GM12892 (cell line): ENCODE data around the gene CTNNBIP1.

Source experiments
- DNase-seq: peaks from one replicate; pipeline ENCODE4 v3.0.0; 2011; ENCODE audit not compliant: insufficient read length
- FAIRE-seq: peaks from 2 replicates; lab custom pipeline; 2011; peaks lifted over from hg19 to GRCh38; lab: Jason Lieb, UNC
- POLR2A ChIP-seq: IDR thresholded peaks from 2 replicates; pipeline ENCODE4 v1.6.1; 2011; ENCODE audit warnings: low read depth, low read length, control low read depth
- POLR2AphosphoS5 ChIP-seq: IDR thresholded peaks from 2 replicates; pipeline ENCODE4 v1.6.1; 2011; ENCODE audit warnings: low read depth, low read length, control low read depth
- TAF1 ChIP-seq: IDR thresholded peaks from 2 replicates; pipeline ENCODE4 v1.6.1; 2011; ENCODE audit warnings: low read depth, mild to moderate bottlenecking, control low read depth, low read length, borderline replicate concordance

Gene CTNNBIP1

DNA sequence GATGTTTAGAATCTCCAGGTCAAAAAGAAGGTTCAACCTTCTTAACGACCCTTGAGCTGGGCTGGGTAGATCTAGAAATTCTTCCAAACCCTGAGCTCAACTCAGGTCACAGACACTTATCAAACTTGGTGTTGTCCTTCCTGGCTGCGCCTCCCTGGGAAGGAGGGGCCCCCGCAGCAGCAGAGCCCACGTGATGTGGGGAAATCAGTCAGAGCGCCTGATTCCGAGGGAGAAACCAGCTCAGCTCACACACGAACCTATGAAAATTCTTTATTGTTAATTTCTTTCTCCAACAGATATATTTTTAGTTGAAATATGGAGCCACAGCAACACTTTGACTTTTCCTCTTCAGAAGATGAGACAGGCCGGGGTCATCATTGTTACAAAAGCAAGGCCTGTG lies 62.0 kb downstream of the CTNNBIP1 start:
- FAIRE-seq (no peak), DNase-seq (no peak)
- TF ChIP-seq POLR2A (no peak), POLR2AphosphoS5 (no peak), TAF1 (no peak)

DNA sequence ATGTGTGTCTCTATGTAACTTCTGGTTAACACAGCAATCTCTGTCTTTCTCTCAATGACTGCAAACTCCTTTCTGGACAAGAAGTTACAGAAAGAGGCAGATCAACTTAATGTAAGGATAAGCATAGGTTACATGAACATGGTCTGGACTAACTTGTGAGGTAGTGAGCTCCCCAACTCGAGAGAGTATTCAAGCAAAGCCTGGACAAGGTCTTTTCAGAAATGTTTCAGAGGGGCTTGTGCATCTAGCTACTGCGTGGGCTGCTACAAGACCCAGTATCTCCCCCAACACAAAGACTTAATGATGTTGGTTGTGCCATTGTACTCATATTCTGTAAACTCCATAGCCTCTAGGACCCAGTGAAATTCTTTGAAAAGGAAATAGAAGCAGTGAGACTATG lies 62.8 kb downstream of the CTNNBIP1 start:
- TF ChIP-seq TAF1 (no peak), POLR2AphosphoS5 (no peak), POLR2A (no peak)
- DNase-seq (no peak), FAIRE-seq (no peak)

DNA sequence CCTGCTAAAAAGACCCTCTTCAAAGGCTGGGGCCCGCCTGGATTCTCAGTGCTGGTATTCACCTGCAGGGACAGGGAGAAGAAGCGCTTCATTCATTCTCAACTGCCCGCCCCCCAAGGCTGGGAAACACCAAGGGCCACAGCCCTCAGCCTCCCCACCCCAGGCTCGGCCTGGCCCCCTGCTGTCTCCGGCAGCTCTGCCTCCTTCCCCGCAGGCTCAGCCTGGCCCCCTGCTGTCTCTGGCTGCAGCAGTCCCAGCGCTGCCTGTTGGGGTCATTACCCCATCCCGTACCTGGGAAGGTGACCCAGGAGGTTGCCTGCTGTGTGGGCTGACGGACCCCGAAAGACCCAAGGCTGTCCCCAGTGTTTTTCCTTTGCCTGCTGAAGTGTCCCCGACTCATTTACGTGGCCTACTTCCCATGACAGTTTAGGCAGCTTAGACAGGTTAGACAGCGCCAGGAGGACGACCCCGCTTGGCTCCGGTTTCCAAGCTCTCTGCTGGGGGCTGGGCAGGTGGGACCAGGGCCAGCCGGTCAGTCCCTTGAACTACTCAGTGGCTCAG lies 63.4 kb downstream of the CTNNBIP1 start:
- DNase-seq (no peak), FAIRE-seq (no peak)
- TF ChIP-seq TAF1 (no peak), POLR2A (no peak), POLR2AphosphoS5 (no peak)

DNA sequence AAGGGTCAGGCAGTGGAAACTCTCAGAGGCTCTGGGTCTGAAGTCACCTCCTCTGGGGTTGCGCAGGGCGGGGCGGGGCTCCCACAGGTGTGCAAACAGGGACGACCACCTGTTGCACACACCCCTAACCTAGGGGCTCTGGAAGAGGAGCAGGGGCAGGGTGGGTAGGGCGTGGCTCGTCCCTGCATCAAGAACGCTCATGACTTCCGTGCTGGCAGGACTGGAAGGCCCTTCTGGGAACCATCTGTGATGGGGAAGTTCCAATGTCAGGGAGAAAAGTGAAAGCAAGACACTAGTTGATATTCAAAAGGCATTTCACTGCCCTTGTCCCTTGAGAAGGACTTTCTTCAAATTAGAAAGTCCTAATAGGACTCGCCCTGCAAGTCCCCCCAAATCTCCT lies 64.2 kb downstream of the CTNNBIP1 start:
- FAIRE-seq (no peak), DNase-seq (no peak)
- no peak for TF ChIP-seq POLR2A
- TF ChIP-seq TAF1, result no peak
- TF ChIP-seq POLR2AphosphoS5, result no peak

DNA sequence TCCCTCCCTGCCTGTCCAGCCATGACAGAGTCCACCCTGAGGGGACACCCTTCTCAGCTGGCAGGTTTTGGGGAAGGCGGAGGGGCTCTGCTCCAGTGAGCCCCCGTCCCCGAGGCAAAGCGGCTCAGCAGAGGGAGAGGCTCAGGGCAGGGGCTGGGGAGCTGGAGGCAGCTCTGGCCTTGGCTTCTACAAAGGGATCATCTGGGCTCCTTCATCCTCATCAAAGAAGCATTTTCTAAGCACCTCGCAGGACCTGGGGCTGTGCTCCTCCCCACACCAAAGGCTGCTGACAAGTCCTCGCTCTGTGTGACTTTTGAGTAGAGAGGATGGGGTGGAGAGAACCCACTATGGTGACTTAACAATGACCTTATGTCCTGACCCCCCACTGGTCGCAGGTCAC lies 65.3 kb downstream of the CTNNBIP1 start:
- no peak for TF ChIP-seq POLR2A
- TF ChIP-seq POLR2AphosphoS5, result no peak
- no peak for TF ChIP-seq TAF1
- DNase-seq (no peak), FAIRE-seq (no peak)

DNA sequence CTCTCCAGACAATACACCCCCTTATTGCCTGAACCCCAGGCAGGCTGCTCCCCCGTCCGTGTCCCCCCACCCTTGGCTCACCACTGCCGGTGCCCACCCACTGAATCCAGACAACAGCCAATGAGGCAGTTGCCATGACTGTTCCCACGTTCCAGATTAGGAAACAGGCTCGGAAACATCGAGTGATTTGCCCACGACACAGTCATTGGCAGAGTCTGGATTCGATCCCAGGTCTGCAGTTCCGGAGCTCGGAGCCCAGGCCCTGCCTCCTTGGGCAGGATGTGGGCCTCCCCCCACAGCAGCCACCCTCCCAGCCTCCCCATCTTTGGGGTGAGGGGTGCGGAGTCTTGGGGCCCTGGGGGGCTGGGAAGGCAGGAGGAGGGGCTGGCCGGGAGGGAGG lies 66.0 kb downstream of the CTNNBIP1 start:
- TF ChIP-seq POLR2AphosphoS5 (no peak), TAF1 (no peak), POLR2A (no peak)
- no peak for DNase-seq
- no peak for FAIRE-seq

DNA sequence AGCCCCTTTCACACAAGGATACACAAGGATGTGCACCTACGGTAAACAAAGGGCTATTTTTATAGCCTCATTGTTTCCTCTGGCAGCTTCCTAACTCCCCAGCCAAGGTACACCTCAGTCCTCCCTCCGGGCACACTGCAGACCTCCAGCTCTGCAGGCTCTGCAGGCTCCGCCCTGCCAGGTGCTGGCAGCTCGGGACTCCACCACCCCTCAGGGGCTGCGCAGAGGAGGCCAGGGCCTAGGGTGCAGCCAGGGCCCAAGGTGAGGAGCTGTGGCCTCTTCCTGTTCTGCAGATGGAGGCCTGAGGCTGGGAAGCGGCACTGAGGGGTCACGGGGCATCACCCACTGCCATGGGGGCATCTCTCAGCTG lies 66.5 kb downstream of the CTNNBIP1 start:
- no peak for FAIRE-seq
- no peak for DNase-seq
- TF ChIP-seq POLR2A, result no peak
- TF ChIP-seq POLR2AphosphoS5, result no peak
- TF ChIP-seq TAF1, result no peak

DNA sequence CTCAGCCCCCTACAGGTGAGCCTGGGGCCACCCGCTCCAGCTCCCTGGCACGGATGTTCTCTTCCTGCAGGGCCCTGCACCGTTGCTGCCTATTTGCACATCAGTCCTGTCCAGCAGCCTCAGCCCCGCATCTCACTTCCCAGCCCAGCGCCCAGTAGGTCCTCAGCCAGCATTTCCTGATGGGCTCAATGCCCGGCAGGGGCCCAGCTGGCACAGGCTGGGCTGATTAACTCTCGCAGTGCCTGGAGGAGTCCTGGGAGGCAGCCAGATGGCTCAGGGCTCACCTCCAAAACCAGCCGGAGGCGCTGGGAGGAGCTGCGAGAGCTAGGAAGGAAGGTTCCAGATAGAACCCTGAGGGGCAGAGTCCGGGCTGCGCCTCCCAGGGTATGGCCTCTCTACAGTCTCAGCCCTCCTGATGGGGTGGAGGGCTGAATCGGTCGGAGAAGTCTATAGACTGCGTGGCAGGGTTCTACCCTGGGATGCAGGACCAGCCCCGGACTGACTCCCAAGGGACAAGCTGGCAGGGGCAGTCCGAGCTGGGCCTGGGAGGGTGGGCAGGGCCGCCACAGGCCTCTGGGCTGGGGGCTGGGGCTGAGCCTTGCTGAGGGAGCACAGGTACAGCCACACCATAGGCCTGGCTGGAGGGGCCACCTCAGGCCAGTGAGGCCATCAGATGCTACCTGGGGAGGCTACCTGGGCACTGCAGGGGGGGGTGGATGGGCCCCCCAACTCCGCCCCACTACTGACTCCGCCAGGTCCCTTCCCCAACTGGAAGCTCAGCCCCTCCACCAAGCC lies 67.1 kb downstream of the CTNNBIP1 start:
- TF ChIP-seq POLR2A (no peak), TAF1 (no peak), POLR2AphosphoS5 (no peak)
- no peak for FAIRE-seq

DNA sequence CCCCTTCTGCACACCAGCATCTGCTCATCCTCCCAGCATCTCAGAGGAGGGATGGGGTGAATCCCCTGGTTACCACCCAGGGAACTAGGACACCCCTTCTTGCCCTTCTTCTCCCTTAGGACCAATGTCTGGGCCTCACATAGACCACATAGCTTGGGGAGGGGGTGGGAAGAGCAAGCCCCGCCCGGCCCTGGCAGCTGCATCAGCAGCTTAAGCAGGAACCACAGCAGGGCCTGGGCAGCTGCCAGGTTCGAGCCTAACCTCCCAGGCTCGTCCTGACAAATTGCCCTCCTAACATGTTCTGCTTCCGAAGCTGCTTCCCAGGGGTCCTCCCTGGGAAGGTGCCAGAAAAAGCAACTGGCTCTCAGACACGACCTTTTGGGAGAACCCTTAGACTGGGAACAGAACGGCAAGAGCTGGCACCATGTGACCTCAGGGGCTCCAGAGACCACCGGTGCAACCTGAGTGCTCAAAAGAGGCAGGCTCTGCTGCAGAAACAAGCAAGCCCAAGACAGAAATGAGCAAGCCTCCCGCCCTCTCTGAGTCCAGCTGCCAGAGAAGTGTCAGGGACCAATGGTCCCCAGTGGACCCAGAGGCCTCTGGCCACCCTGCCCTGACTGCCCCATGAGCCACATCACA lies 67.9 kb downstream of the CTNNBIP1 start:
- TF ChIP-seq POLR2A, result no peak
- TF ChIP-seq TAF1, result no peak
- TF ChIP-seq POLR2AphosphoS5, result no peak
- FAIRE-seq (no peak), DNase-seq (no peak)

More for the DNA sequence above, 67.1 kb downstream of the CTNNBIP1 start:
- DNase-seq, result no peak

DNA sequence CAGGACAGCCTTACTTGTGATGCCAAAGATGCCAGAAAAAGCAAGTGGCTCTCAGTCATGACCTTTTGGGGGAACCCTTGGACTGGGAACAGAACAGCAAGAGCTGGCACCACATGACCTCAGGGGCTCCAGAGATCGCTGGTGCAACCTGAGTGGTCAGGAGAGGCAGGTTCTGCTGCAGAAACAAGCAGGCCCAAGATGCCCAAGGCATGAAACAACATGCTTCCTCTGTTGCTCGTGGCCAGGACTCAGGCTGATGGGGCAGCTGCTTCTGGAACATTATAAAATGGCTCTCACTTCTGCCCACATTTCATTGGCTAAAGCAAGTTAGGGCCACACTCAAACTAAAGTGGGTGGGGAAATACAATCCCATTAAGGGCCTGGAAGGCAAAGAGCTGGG lies 68.6 kb downstream of the CTNNBIP1 start:
- FAIRE-seq, result no peak
- DNase-seq, result no peak

DNA sequence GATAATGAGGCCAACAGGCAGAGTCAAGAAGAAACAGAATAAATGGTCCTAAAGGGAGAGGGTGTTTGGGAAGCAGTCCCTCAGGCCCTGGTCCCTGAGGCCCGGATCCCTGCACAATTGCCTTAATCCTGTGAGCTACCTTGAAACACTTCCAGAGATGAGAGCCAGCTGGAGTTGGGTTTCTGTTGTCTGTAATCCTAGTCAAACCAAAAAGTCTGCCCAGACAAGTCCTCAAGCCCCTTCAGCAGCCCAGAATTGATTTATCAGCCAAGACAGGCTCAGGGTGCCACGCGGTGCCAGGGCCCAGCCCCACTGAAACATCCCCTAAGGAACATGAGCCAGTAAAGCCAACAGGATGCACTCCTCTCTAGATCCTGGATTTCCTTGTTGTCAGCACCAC lies 69.9 kb downstream of the CTNNBIP1 start:
- no peak for TF ChIP-seq POLR2AphosphoS5
- DNase-seq (no peak), FAIRE-seq (no peak)

More for the DNA sequence above, 68.6 kb downstream of the CTNNBIP1 start:
- no peak for TF ChIP-seq POLR2AphosphoS5
- TF ChIP-seq POLR2A, result no peak
- TF ChIP-seq TAF1, result no peak

DNA sequence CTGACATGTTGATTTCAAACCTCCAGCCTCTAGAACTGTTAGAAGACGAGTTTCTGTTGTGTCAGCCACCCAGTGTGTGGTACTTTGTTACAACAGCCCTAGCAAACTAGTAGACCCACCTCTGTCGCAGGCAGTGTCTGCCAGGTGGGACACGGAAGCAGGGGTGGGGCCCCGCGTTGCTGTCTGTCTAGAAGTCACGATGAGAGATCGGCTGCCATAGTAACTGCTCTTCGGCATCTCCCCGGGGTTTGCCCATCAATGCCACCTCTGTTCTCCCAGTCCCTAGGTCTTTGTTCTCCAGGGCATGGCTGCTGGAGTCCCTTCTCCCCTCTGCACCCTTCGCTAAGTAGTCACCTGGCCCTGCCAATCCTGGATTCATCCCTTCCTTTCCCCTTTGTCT lies 71.1 kb downstream of the CTNNBIP1 start:
- no peak for DNase-seq
- FAIRE-seq, result no peak
- TF ChIP-seq POLR2AphosphoS5 (no peak), POLR2A (no peak), TAF1 (no peak)
